GM18951 (cell line): ENCODE measurements around the gene CACNA1D.

Source experiments
- POLR2A ChIP-seq: IDR thresholded peaks from 4 replicates; pipeline ENCODE4 v1.6.1; 2011; ENCODE audit warnings: mild to moderate bottlenecking; ENCODE audit not compliant: insufficient read length, insufficient read depth; ENCODE audit errors: extremely low read depth
- in situ Hi-C: fragments of 300-500 bp; cut with MboI; formaldehyde crosslinking; loops from one replicate; pipeline ENCODE4 v1.12.0; 2022; ENCODE audit warnings: low sequenced_read_pairs, mixed read lengths, inconsistent platforms; ENCODE audit not compliant: unreplicated experiment

Gene CACNA1D

GRCh38 chr3:53763353-53763752 lies 268.9 kb downstream of the CACNA1D start:
- no peak for TF ChIP-seq POLR2A
- in situ Hi-C loops, result no loop called here

DNA sequence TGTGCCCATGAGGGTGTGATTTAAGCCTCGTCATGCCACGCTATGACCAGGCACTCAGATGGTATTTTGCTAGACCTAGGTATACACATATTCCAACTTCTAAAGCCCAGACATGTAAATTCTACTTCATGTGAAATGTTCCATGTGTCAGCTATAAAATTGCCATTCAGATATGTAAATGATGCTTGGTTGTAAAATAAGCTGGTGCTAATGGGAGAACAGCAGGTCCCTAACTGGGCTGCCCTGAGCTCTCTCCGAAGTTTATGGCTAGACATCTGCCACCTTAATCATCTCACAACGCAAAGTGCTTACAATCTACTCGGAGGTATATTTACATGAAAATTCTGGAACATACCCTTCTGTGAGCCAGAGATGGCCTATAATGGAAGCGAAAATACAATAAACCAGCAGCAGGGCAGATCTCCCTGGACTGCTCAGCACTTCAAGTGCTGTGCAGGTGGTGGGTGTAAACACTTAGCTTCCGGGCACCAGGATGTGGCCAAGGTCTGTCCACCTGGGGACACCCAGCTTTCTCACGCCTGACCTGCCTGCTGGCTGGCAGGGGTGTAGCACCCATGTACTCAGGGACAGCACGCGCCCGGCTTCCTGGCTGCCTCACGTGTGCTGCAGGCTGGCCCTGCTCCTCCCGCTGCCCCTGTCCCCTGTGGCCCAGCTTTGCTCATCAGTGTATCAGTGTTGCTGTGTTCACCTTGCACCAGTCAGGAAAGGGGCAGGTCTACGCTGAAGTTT lies 269.8 kb downstream of the CACNA1D start:
- in situ Hi-C loops, result no loop called here
- no peak for TF ChIP-seq POLR2A

DNA sequence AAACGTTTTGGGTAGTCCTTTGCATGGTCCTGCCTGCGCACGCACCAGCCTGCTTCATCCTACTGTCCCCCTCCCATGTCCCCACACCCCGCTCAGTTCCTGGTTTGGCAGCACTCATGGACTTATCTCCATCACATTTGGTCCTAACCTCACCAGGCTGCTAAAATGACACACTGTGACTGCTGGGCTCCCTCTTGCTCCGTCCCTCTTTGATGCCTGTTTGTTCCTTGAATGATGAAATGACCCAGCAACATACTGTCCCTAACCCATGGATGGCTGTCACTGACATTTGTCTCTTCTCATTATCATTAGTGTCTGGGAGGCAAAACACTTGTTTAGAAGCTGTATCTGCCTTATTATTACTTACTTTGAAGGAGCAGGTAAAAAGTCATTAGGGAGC lies 271.3 kb downstream of the CACNA1D start:
- in situ Hi-C loops, result no loop called here
- TF ChIP-seq POLR2A, result no peak

DNA sequence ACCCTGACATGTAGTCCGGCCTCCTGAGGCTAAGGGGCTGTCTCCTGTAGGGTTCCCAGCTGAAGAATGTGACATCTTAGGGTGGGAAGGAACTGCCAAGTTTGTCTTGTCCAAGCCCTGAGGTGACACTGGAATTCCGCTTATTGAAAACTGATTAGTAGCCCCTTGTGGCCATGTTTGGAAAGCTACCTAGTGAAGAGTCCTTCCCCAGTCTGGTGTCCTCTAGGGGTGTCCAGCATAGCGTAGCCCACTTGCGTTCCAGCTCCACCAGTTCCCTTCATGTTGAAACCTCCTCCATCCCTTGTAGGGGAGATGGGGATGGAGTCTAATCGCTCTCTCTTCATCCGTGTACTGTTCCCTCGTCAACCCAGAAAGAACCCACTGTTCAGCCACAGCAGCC lies 272.3 kb downstream of the CACNA1D start:
- no peak for TF ChIP-seq POLR2A
- in situ Hi-C loops, result no loop called here

GRCh38 chr3:53768478-53769459 lies 274.4 kb downstream of the CACNA1D start:
- in situ Hi-C loops, result no loop called here
- no peak for TF ChIP-seq POLR2A

DNA sequence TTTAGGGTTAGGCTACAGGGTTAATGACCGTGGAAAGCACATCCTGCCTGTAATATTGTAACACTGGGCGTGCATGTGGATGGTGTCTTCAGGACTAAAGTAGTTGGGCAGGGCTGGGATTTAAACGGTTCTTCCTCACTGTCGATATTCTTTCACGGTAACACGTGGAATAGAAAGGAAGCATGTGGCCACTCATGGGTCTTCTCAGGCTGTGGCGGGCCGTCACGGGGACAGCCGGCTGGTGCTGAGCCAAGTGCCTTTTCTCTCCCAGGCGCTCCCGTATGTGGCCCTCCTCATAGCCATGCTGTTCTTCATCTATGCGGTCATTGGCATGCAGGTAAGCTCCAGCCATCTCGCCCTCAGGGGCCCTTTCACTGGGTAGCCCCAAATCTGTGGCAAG lies 278.2 kb downstream of the CACNA1D start:
- no peak for TF ChIP-seq POLR2A
- in situ Hi-C loops, result no loop called here

- in situ Hi-C loops, result no loop called here
- no peak for TF ChIP-seq POLR2A
Observed at GRCh38 chr3:53773021-53773436, 278.6 kb downstream of the CACNA1D start.

DNA sequence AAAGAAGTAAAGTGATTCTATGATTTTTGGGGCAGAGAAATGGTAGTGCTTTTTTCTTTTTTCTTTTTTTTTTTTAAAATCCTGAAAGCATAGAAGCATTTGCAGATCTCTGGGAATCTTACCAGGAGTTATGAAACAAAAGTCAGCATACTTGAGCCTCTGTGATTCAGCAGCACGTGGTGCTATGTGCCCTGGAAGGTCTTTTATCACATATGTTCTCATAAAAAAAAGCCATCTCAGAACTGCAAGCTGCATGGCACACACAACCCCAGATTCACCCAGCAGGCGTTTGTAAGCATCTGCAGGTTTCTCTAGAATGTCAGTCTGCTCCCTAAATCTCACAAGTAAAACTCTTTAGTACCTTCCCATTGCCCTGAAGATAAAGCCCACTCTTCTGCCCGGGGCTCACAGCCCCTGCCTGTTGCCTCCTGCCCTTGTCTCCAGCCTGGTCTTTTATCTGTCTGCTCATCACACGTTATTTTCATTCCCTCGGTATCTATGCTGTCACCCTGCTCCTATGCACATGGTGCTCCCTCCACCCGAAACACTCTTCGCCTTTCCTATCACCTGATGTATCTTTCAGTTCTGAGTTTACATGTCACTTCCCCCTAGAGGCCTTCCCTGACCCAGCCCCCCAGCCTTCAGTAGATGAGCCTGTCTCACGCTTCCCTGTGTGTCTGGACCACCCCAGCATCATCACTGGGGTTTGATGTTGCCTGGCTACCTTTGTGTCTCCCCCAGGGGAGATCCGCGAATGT lies 279.4 kb downstream of the CACNA1D start:
- no peak for TF ChIP-seq POLR2A
- in situ Hi-C loops, result no loop called here

DNA sequence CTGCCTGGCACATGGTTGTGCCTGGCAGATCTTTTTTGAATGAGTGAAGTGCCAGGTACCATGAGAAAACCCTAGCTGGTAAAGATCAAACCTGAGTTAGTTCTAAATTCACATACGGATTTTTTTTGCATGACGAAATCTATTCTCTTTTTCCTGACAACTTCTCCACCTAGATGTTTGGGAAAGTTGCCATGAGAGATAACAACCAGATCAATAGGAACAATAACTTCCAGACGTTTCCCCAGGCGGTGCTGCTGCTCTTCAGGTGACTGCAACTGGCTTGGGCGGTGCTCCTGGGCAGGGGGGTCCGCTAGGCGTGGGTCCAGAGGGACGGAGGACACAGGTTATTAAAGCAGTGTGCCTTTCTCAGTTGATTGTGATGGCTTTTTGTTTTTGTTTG lies 280.0 kb downstream of the CACNA1D start:
- TF ChIP-seq POLR2A, result no peak
- in situ Hi-C loops, result no loop called here

GRCh38 chr3:53775018-53775417 lies 280.6 kb downstream of the CACNA1D start:
- TF ChIP-seq POLR2A, result no peak
- in situ Hi-C loops, result no loop called here

GRCh38 chr3:53775834-53776251 lies 281.4 kb downstream of the CACNA1D start:
- TF ChIP-seq POLR2A, result no peak
- in situ Hi-C loops, result no loop called here

- no peak for TF ChIP-seq POLR2A
- in situ Hi-C loops, result no loop called here
Observed at GRCh38 chr3:53776494-53777101, 282.2 kb downstream of the CACNA1D start.

GRCh38 chr3:53777468-53777867 lies 283.1 kb downstream of the CACNA1D start:
- in situ Hi-C loops, result no loop called here
- TF ChIP-seq POLR2A, result no peak
